Suprapubic skin (tissue), 4 donors: Measurements from ENCODE around the gene MPDZ.

Experiments
- CTCF ChIP-seq, 2 donors: fragments of 200-600 bp in 1 of 2; fragments of 450-650 bp in 1 of 2; sonication (generic) in 1 of 2; IDR thresholded peaks; one replicate each; pipeline ENCODE4 v1.5.1; 2016 to 2019; ENCODE audit warnings: antibody characterized with exemption in 2 of 2, mild to moderate bottlenecking in 1 of 2, moderate library complexity in 1 of 2
- EP300 ChIP-seq: sonication (generic); formaldehyde crosslinking; IDR thresholded peaks from one replicate; pipeline ENCODE4 v1.6.1; 2017; ENCODE audit warnings: antibody characterized with exemption
- POLR2AphosphoS5 ChIP-seq, 3 donors: sonication (generic); formaldehyde crosslinking; IDR thresholded peaks; one replicate each; pipeline ENCODE4 v1.6.1; 2017; ENCODE audit warnings: antibody characterized with exemption in 3 of 3

- TF ChIP-seq CTCF (IDR thresholded peaks at IDR 0.05) (no peak), POLR2AphosphoS5 (IDR thresholded peaks at IDR 0.05) (no peak), EP300 (no peak)
These were observed 13.3 kb downstream of the MPDZ start for GRCh38 chr9:13266167-13266566.
